Neural cell (in vitro differentiated cells): Measurements from ENCODE around the gene FAM217A. TPM values are rescaled to one million over a fixed set of nuclear protein-coding genes. Genes with fewer than 3 reads are reported as not detected.

Source experiments
- H2AFZ ChIP-seq: fragments of 200-600, 300-800 bp; sonication (generic), shearing (Covaris generic); 2 replicates; pipeline ENCODE4 v1.6.0; 2014; ENCODE audit warnings: low read depth, mild to moderate bottlenecking, antibody characterized with exemption, low read length, moderate library complexity
- H3F3A ChIP-seq: fragments of 200-600 bp; shearing (Covaris generic); 2 replicates; pipeline ENCODE4 v1.6.1; 2016; ENCODE audit warnings: mild to moderate bottlenecking, moderate library complexity, mixed read lengths, antibody characterized with exemption, low read length; ENCODE audit not compliant: insufficient read depth, poor library complexity, severe bottlenecking
- H3K27ac ChIP-seq: fragments of 200-600, 300-800 bp; sonication (generic), shearing (Covaris generic); 2 replicates; pipeline ENCODE4 v1.5.1; 2014; ENCODE audit warnings: mild to moderate bottlenecking, low read length, moderate library complexity
- H3K27me3 ChIP-seq: fragments of 300-800, 200-600 bp; sonication (generic), shearing (Covaris generic); 2 replicates; pipeline ENCODE4 v1.6.0; 2014; ENCODE audit warnings: mild to moderate bottlenecking, low read depth, low read length, moderate library complexity; ENCODE audit not compliant: insufficient read depth
- H3K36me3 ChIP-seq: fragments of 300-800, 200-600 bp; sonication (generic), shearing (Covaris generic); 2 replicates; pipeline ENCODE4 v1.5.1; 2014; ENCODE audit warnings: mild to moderate bottlenecking, antibody characterized with exemption, low read length, moderate library complexity; ENCODE audit not compliant: insufficient read depth
- H3K4me2 ChIP-seq: fragments of 300-800, 200-600 bp; sonication (generic), shearing (Covaris generic); 2 replicates; pipeline ENCODE4 v1.6.0; 2014; ENCODE audit warnings: mild to moderate bottlenecking, low read length
- H3K4me3 ChIP-seq: fragments of 300-800, 200-600 bp; sonication (generic), shearing (Covaris generic); 2 replicates; pipeline ENCODE4 v1.5.1; 2014; ENCODE audit warnings: mild to moderate bottlenecking, low read length, moderate library complexity
- H3K79me2 ChIP-seq: fragments of 200-600 bp; shearing (Covaris generic); replicated peaks from 2 replicates; pipeline ENCODE4 v1.6.0; 2014; ENCODE audit warnings: mild to moderate bottlenecking, low read length, moderate library complexity; ENCODE audit not compliant: insufficient read depth
- H3K9ac ChIP-seq: fragments of 300-800, 200-600 bp; sonication (generic), shearing (Covaris generic); 2 replicates; pipeline ENCODE4 v1.6.1; 2016; ENCODE audit warnings: mild to moderate bottlenecking, low read length, mixed read lengths
- H3K9me2 ChIP-seq: fragments of 200-600 bp; shearing (Covaris generic); 2 replicates; pipeline ENCODE4 v1.6.1; 2016; ENCODE audit warnings: mild to moderate bottlenecking, low read length, mixed read lengths; ENCODE audit not compliant: insufficient read depth
- H3K9me3 ChIP-seq: fragments of 200-600, 300-800 bp; sonication (generic), shearing (Covaris generic); 2 replicates; pipeline ENCODE4 v1.6.1; 2016; ENCODE audit warnings: mild to moderate bottlenecking, mixed run types, low read length, moderate library complexity, mixed read lengths
- H4K20me1 ChIP-seq: fragments of 200-600 bp; shearing (Covaris generic); 2 replicates; pipeline ENCODE4 v1.6.1; 2016; ENCODE audit warnings: mild to moderate bottlenecking, mixed run types; ENCODE audit not compliant: insufficient read depth
- CTCF ChIP-seq: fragments of 450-650 bp; IDR thresholded peaks from 2 replicates; pipeline ENCODE4 v1.5.1; 2014; ENCODE audit warnings: antibody characterized with exemption, mild to moderate bottlenecking, moderate library complexity; ENCODE audit not compliant: poor library complexity, severe bottlenecking
- EP300 ChIP-seq: fragments of 450-650 bp; conservative IDR thresholded peaks from 2 replicates; pipeline ENCODE4 v1.6.1; 2014; ENCODE audit warnings: antibody characterized with exemption, mild to moderate bottlenecking, moderate library complexity; ENCODE audit not compliant: poor library complexity, severe bottlenecking
- EZH2 ChIP-seq: fragments of 200-600, 300-800 bp; shearing (Covaris generic), sonication (generic); IDR thresholded peaks from 2 replicates; pipeline ENCODE4 v1.6.1; 2014; ENCODE audit warnings: antibody characterized with exemption, low read length, borderline replicate concordance, mild to moderate bottlenecking; ENCODE audit not compliant: insufficient read depth, poor library complexity, severe bottlenecking
- MXI1 ChIP-seq: fragments of 450-650 bp; conservative IDR thresholded peaks from 2 replicates; pipeline ENCODE4 v1.6.1; 2014; ENCODE audit warnings: antibody characterized with exemption, mild to moderate bottlenecking; ENCODE audit not compliant: poor library complexity, severe bottlenecking
- POLR2AphosphoS5 ChIP-seq: IDR thresholded peaks from 2 replicates; pipeline ENCODE4 v1.6.1; 2012
- RAD21 ChIP-seq: fragments of 450-650 bp; conservative IDR thresholded peaks from 2 replicates; pipeline ENCODE4 v1.6.1; 2014; ENCODE audit warnings: antibody characterized with exemption, mild to moderate bottlenecking, moderate library complexity
- REST ChIP-seq: IDR thresholded peaks from 2 replicates; pipeline ENCODE4 v1.6.1; 2012; ENCODE audit warnings: borderline replicate concordance
- SMC3 ChIP-seq: fragments of 450-650 bp; conservative IDR thresholded peaks from 2 replicates; pipeline ENCODE4 v1.6.1; 2014; ENCODE audit warnings: antibody characterized with exemption, mild to moderate bottlenecking, moderate library complexity; ENCODE audit not compliant: poor library complexity
- TAF1 ChIP-seq: IDR thresholded peaks from 2 replicates; pipeline ENCODE4 v1.6.1; 2012; ENCODE audit warnings: low read depth
- polyA plus RNA-seq: library from polyadenylated mRNA; depleted of rRNA; stranded (reverse); fragments of >200 nt; gene quantifications from 2 replicates; pipeline ENCODE4 v1.2.3, GENCODE V29; 2014

The FAM217A gene
- polyA plus RNA-seq, 1 donor from 2014 or later: not detected

GRCh38 chr6:4102687-4103244 lies 23.8 kb upstream of the FAM217A start:
- TF ChIP-seq EZH2: no peak
- TF ChIP-seq TAF1: no peak
- no peak for TF ChIP-seq POLR2AphosphoS5
- no peak for TF ChIP-seq RAD21
- TF ChIP-seq CTCF: no peak
- TF ChIP-seq REST: no peak
- no peak overlapping the region for H3K4me2 ChIP-seq
- no peak overlapping the region for H3K27ac ChIP-seq
- no peaks in the 10 kb centered on the region for H4K20me1 ChIP-seq
- no peak overlapping the region for H3K4me3 ChIP-seq
- no peak overlapping the region for H2AFZ ChIP-seq
- no peaks in the 10 kb centered on the region for H3K9me2 ChIP-seq
- H3K36me3 ChIP-seq: no peaks in the 10 kb centered on the region
- no peaks in the 10 kb centered on the region for H3K27me3 ChIP-seq
- H3K9ac ChIP-seq: no peak overlapping the region
- H3F3A ChIP-seq: no peaks in the 10 kb centered on the region
- H3K79me2 ChIP-seq: no peaks in the 10 kb centered on the region
- no peaks in the 10 kb centered on the region for H3K9me3 ChIP-seq

GRCh38 chr6:4101298-4101697 lies 22.4 kb upstream of the FAM217A start:
- H3K9me2 ChIP-seq: no peaks in the 10 kb centered on the region
- no peaks in the 10 kb centered on the region for H3K9me3 ChIP-seq
- H3K9ac ChIP-seq: no peak overlapping the region
- H3K79me2 ChIP-seq: no peaks in the 10 kb centered on the region
- H3K27me3 ChIP-seq: no peaks in the 10 kb centered on the region
- no peaks in the 10 kb centered on the region for H4K20me1 ChIP-seq
- no peak overlapping the region for H2AFZ ChIP-seq
- no peak overlapping the region for H3K27ac ChIP-seq
- H3K4me2 ChIP-seq: no peak overlapping the region
- no peak for TF ChIP-seq REST
- TF ChIP-seq POLR2AphosphoS5: no peak
- TF ChIP-seq MXI1: no peak
- no peak for TF ChIP-seq CTCF
- no peak for TF ChIP-seq RAD21
- TF ChIP-seq EP300: no peak
- TF ChIP-seq SMC3: no peak
- TF ChIP-seq EZH2: no peak
- TF ChIP-seq TAF1: no peak
- no peaks in the 10 kb centered on the region for H3F3A ChIP-seq
- H3K36me3 ChIP-seq: no peaks in the 10 kb centered on the region
- H3K4me3 ChIP-seq: no peak overlapping the region
